Parathyroid adenoma (tissue), 2 donors: ENCODE data around the gene HMCN1.

Experiments
- H2AFZ ChIP-seq: fragments of 300-600 bp; sonication (generic); one replicate; pipeline ENCODE4 v1.7.0; 2017; ENCODE audit warnings: antibody characterized with exemption, mild to moderate bottlenecking
- H3K27ac ChIP-seq: fragments of 300-600 bp; sonication (generic); one replicate; pipeline ENCODE4 v1.7.0; 2017
- H3K27me3 ChIP-seq: fragments of 300-600 bp; sonication (generic); one replicate; pipeline ENCODE4 v1.7.0; 2017; ENCODE audit warnings: low read length; ENCODE audit not compliant: control insufficient read depth, insufficient read depth
- H3K36me3 ChIP-seq: fragments of 300-600 bp; sonication (generic); one replicate; pipeline ENCODE4 v1.7.0; 2017; ENCODE audit warnings: low read length; ENCODE audit not compliant: control insufficient read depth, insufficient read depth
- H3K4me1 ChIP-seq: fragments of 300-600 bp; sonication (generic); one replicate; pipeline ENCODE4 v1.7.0; 2017; ENCODE audit warnings: control low read depth
- H3K4me2 ChIP-seq: fragments of 300-600 bp; sonication (generic); one replicate; pipeline ENCODE4 v1.7.0; 2017; ENCODE audit warnings: low read length
- H3K4me3 ChIP-seq: fragments of 300-600 bp; sonication (generic); one replicate; pipeline ENCODE4 v1.7.0; 2017; ENCODE audit warnings: low read depth, low read length
- H3K79me2 ChIP-seq: fragments of 300-600 bp; sonication (generic); one replicate; pipeline ENCODE4 v1.7.0; 2017; ENCODE audit warnings: control low read depth
- H3K9ac ChIP-seq: fragments of 300-600 bp; sonication (generic); one replicate; pipeline ENCODE4 v1.7.0; 2017; ENCODE audit warnings: mild to moderate bottlenecking
- H3K9me3 ChIP-seq: fragments of 300-600 bp; sonication (generic); one replicate; pipeline ENCODE4 v1.7.0; 2017; ENCODE audit warnings: low read length; ENCODE audit not compliant: control insufficient read depth
- CTCF ChIP-seq: fragments of 300-600 bp; sonication (generic); IDR thresholded peaks from one replicate; pipeline ENCODE4 v1.7.0; 2017; ENCODE audit warnings: antibody characterized with exemption, mild to moderate bottlenecking
- donor health status: primary hyperparathyroidism.

The HMCN1 gene

DNA sequence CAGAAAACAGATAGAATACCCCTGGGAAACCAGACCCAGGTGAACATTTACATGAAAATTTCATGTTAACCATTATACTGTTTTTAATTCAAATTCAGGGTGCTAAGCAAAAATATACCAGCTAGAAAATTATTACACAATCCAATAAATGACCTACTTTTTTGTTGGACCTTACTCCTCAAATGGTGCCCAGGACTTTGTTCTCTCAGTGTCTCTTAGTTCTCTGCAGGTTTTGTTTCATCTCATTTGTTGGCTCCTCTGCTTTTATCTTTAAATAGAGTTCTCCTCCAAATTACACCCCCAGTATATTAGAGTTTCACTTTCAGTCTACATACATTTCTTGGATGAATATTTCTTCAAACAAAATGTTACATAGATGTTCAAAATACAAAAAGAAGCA lies 326.0 kb downstream of the HMCN1 start:
- no peak overlapping the region for H3K9ac ChIP-seq
- no peak overlapping the region for H2AFZ ChIP-seq
- H3K9me3 ChIP-seq: no peaks in the 10 kb centered on the region
- H3K4me2 ChIP-seq: no peak overlapping the region
- H3K36me3 ChIP-seq: no peaks in the 10 kb centered on the region
- H3K27me3 ChIP-seq: no peaks in the 10 kb centered on the region
- H3K27ac ChIP-seq: no peak overlapping the region
- H3K4me1 ChIP-seq: no peaks in the 10 kb centered on the region
- TF ChIP-seq CTCF: no peak
- H3K79me2 ChIP-seq: no peaks in the 10 kb centered on the region
- H3K4me3 ChIP-seq: no peak overlapping the region

DNA sequence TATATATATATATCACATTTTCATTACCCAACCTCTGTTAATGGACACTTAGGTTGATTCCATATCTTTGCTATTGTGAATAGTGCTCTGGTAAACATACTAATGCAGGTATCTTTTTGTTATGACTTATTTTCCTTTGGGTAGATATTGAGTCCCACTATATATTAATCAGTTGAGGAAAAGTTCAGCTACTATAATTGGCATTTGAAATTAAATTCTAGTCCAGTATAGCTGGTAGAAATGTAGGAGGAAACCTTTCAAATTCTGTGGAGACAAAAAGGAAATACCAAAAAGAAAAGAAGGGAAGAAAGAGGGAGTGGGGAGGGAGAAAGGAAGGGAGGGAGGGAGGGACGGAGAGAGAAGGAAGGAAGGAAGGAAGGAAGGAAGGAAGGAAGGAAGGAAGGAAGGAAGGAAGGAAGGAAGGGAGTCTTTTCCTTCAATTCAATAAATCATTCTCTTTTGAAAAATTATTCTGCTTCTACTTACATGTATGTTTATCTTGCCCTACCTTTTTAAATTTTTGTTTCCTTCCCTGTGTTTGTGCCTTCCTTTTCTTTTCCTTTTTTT lies 329.0 kb downstream of the HMCN1 start:
- H3K4me2 ChIP-seq: no peak overlapping the region
- H3K4me3 ChIP-seq: no peak overlapping the region

GRCh38 chr1:186066411-186066810 lies 332.2 kb downstream of the HMCN1 start:
- no peak overlapping the region for H3K9ac ChIP-seq
- H3K4me2 ChIP-seq: no peak overlapping the region
- no peak overlapping the region for H3K4me3 ChIP-seq
- H3K27ac ChIP-seq: no peak overlapping the region
- no peaks in the 10 kb centered on the region for H3K27me3 ChIP-seq
- no peaks in the 10 kb centered on the region for H3K36me3 ChIP-seq
- H3K79me2 ChIP-seq: no peaks in the 10 kb centered on the region
- H3K9me3 ChIP-seq: no peaks in the 10 kb centered on the region
- no peak for TF ChIP-seq CTCF
- H2AFZ ChIP-seq: no peak overlapping the region
- H3K4me1 ChIP-seq: no peaks in the 10 kb centered on the region

More for the DNA sequence above, 329.0 kb downstream of the HMCN1 start:
- Histone ChIP-seq H3K9ac (no peak overlapping the region), H3K4me1 (no peaks in the 10 kb centered on the region), H3K9me3 (no peaks in the 10 kb centered on the region), H3K36me3 (no peaks in the 10 kb centered on the region), H3K79me2 (no peaks in the 10 kb centered on the region), H3K27me3 (no peaks in the 10 kb centered on the region), H2AFZ (no peak overlapping the region), H3K27ac (no peak overlapping the region)
- no peak for TF ChIP-seq CTCF

GRCh38 chr1:186073697-186074096 lies 339.5 kb downstream of the HMCN1 start:
- Histone ChIP-seq H3K9ac (no peak overlapping the region), H3K9me3 (no peaks in the 10 kb centered on the region), H3K4me3 (no peak overlapping the region), H3K27me3 (no peaks in the 10 kb centered on the region), H3K27ac (no peak overlapping the region), H3K36me3 (no peaks in the 10 kb centered on the region), H3K4me2 (no peak overlapping the region), H2AFZ (no peak overlapping the region), H3K79me2 (no peaks in the 10 kb centered on the region), H3K4me1 (no peaks in the 10 kb centered on the region)
- no peak for TF ChIP-seq CTCF

GRCh38 chr1:186076006-186076405 lies 341.8 kb downstream of the HMCN1 start:
- Histone ChIP-seq H3K9me3 (no peaks in the 10 kb centered on the region), H3K27ac (no peak overlapping the region), H3K4me1 (no peaks in the 10 kb centered on the region), H3K9ac (no peak overlapping the region), H3K27me3 (no peaks in the 10 kb centered on the region), H3K4me2 (no peak overlapping the region), H3K79me2 (no peaks in the 10 kb centered on the region), H2AFZ (no peak overlapping the region), H3K4me3 (no peak overlapping the region), H3K36me3 (no peaks in the 10 kb centered on the region)
- TF ChIP-seq CTCF: no peak
